K562 (cell line): ENCODE results near the gene CPLX3. TPM values are rescaled to one million over a fixed set of nuclear protein-coding genes. Genes with fewer than 3 reads are reported as not detected.

ENCODE experiments used
- CHD7 ChIP-seq: fragments of 200-600 bp; sonication (generic); IDR thresholded peaks from one replicate; pipeline ENCODE4 v1.6.1; 2012; ENCODE audit warnings: mild to moderate bottlenecking, low read depth, low read length, inconsistent platforms
- ILF3 ChIP-seq: fragments of 450-650 bp; IDR thresholded peaks from 2 replicates; pipeline ENCODE4 v1.6.1; 2018; ENCODE audit warnings: antibody characterized with exemption, mild to moderate bottlenecking, moderate library complexity, borderline replicate concordance
- NFIX ChIP-seq: fragments of 250-450 bp; sonication (Bioruptor Pico); IDR thresholded peaks from 2 replicates; pipeline ENCODE4 v1.4.0; 2020; ENCODE audit warnings: low read depth, mild to moderate bottlenecking, moderate library complexity
- ZNF444 ChIP-seq: fragments of 250-450 bp; sonication (Bioruptor Pico); IDR thresholded peaks from 2 replicates; pipeline ENCODE4 v1.4.0; 2020; ENCODE audit warnings: mild to moderate bottlenecking, moderate library complexity
- ZNF57 ChIP-seq: fragments of 450-650 bp; formaldehyde crosslinking; IDR thresholded peaks from 2 replicates; pipeline ENCODE4 v1.4.0; 2020; ENCODE audit warnings: mild to moderate bottlenecking, moderate library complexity
- polyA plus RNA-seq, 8 experiments: library from polyadenylated mRNA; depleted of rRNA in 4 of 8; stranded (reverse) in 5 of 8; unstranded in 3 of 8; fragments of >200 nt; fragmentation: Nextera tagmentation in 2 of 8; fragmentation: Illumina TruSeq in 1 of 8; extraction: Ambion mirVana in 2 of 8; extraction: Trizol in 1 of 8; gene quantifications; 2 replicates each; pipeline versions ENCODE4 v1.2.1 to v1.2.3, GENCODE V29; 2011 to 2014; ENCODE audit warnings: inconsistent platforms in 1 of 8, missing spikeins in 1 of 8
- total RNA-seq, 7 experiments: library from RNA; depleted of rRNA in 6 of 7; stranded (reverse); fragments of >200 nt in 6 of 7; fragmentation: Illumina TruSeq in 2 of 7; extraction: Trizol in 2 of 7; gene quantifications; 2 replicates each; pipeline versions ENCODE4 v1.2.1 to v1.2.3, GENCODE V29; 2011 to 2021; ENCODE audit warnings: low replicate concordance in 1 of 7
- TF ChIP-seq, protein P1 (sequence below): sonication (generic); formaldehyde crosslinking; IDR thresholded peaks from 2 replicates; pipeline ENCODE4 v1.8.0; 2023; ENCODE audit warnings: mild to moderate bottlenecking, missing genetic modification reagents

CPLX3 gene
- total and polyA plus RNA-seq, 9 of the 15 experiments (the other 6 are each of a cell fraction or from before 2014, with no cell fraction given), result not detected

DNA sequence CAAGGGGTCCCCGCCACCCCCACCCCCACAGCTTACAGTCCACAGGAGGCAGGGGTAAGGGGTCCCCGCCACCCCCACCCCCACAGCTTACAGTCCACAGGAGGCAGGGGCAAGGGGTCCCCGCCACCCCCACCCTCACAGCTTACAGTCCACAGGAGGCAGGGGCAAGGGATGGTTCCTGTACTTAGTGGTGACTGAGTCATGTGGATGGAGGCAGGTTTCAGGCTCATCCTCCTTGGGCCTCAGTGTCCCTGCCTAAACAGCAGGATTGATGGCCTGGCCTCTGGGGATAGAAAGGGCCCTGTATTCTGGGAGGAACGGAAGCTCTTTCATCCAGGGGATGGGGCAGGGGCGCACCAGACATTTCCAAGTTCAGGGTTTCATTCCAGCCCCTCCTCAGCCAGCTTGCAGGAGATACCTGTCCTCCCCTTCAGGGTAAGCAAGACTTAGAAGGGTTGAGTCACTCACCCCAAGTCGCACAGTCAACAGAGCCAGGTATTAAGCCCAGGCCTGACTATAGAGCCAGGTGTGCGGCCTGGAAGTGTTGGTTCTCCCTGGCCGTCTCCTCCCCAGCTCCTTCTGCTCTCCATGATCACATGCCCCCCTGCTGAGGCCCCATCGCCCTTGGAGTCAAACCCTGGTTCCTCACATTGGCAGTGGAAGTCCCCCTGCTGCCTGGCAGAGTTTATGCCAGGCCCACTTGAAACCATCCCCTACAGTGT is 32.0 kb upstream of the CPLX3 start (continued):
- TF ChIP-seq CHD7, result no peak
- no peak for TF ChIP-seq ZNF444 (CRISPR knock-in tag)
- TF ChIP-seq, protein P1, sequence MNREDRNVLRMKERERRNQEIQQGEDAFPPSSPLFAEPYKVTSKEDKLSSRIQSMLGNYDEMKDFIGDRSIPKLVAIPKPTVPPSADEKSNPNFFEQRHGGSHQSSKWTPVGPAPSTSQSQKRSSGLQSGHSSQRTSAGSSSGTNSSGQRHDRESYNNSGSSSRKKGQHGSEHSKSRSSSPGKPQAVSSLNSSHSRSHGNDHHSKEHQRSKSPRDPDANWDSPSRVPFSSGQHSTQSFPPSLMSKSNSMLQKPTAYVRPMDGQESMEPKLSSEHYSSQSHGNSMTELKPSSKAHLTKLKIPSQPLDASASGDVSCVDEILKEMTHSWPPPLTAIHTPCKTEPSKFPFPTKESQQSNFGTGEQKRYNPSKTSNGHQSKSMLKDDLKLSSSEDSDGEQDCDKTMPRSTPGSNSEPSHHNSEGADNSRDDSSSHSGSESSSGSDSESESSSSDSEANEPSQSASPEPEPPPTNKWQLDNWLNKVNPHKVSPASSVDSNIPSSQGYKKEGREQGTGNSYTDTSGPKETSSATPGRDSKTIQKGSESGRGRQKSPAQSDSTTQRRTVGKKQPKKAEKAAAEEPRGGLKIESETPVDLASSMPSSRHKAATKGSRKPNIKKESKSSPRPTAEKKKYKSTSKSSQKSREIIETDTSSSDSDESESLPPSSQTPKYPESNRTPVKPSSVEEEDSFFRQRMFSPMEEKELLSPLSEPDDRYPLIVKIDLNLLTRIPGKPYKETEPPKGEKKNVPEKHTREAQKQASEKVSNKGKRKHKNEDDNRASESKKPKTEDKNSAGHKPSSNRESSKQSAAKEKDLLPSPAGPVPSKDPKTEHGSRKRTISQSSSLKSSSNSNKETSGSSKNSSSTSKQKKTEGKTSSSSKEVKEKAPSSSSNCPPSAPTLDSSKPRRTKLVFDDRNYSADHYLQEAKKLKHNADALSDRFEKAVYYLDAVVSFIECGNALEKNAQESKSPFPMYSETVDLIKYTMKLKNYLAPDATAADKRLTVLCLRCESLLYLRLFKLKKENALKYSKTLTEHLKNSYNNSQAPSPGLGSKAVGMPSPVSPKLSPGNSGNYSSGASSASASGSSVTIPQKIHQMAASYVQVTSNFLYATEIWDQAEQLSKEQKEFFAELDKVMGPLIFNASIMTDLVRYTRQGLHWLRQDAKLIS (CRISPR knock-in tag), result no peak
- TF ChIP-seq ZNF57 (CRISPR knock-in tag), result no peak
- TF ChIP-seq ILF3, result no peak
- no peak for TF ChIP-seq NFIX
